Fibroblast of lung (primary cell): ENCODE measurements around the gene CX3CL1. TPM values are rescaled to one million over a fixed set of nuclear protein-coding genes. Genes with fewer than 3 reads are reported as not detected.

Experiments used
- DNase-seq, 2 donors: peaks; one replicate each; pipeline versions ENCODE4 v3.0.0 to v3.0.0-alpha.2; 2010; ENCODE audit warnings: low read depth in 2 of 2
- H2AFZ ChIP-seq: 2 replicates; pipeline ENCODE4 v1.5.1; 2012; ENCODE audit warnings: low read length, control low read depth, inconsistent platforms
- H3K27ac ChIP-seq: 2 replicates; pipeline ENCODE4 v1.5.1; 2011; ENCODE audit warnings: low read length, control low read depth; ENCODE audit not compliant: insufficient read depth
- H3K27me3 ChIP-seq: 2 replicates; pipeline ENCODE4 v1.5.1; 2011; ENCODE audit warnings: mild to moderate bottlenecking, low read length; ENCODE audit not compliant: control insufficient read depth, insufficient read depth
- H3K36me3 ChIP-seq: 2 replicates; pipeline ENCODE4 v1.5.1; 2011; ENCODE audit warnings: low read length; ENCODE audit not compliant: control insufficient read depth, insufficient read depth
- H3K4me1 ChIP-seq: 2 replicates; pipeline ENCODE4 v1.5.1; 2011; ENCODE audit warnings: low read length; ENCODE audit not compliant: control insufficient read depth, insufficient read depth; ENCODE audit errors: extremely low read depth
- H3K4me2 ChIP-seq: 2 replicates; pipeline ENCODE4 v1.5.1; 2011; ENCODE audit warnings: low read length, control low read depth; ENCODE audit not compliant: insufficient read depth; ENCODE audit errors: extremely low read depth
- H3K4me3 ChIP-seq, 4 experiments: fragments of 200-600 bp in 1 of 4; sonication (generic) in 1 of 4; replicated peaks in 1 of 4; 2 replicates each; pipeline ENCODE4 v1.5.1; 2011 to 2016; ENCODE audit warnings: low read length in 4 of 4, low read depth in 3 of 4, mild to moderate bottlenecking in 3 of 4, control low read depth in 2 of 4, inconsistent platforms in 1 of 4, mixed read lengths in 1 of 4; ENCODE audit not compliant: insufficient read depth in 1 of 4; ENCODE audit errors: control extremely low read depth in 1 of 4
- H3K79me2 ChIP-seq: 2 replicates; pipeline ENCODE4 v1.5.1; 2012; ENCODE audit warnings: mild to moderate bottlenecking, low read length, inconsistent platforms; ENCODE audit not compliant: control insufficient read depth, insufficient read depth
- H3K9ac ChIP-seq: 2 replicates; pipeline ENCODE4 v1.5.1; 2011; ENCODE audit warnings: mild to moderate bottlenecking, low read length, control low read depth; ENCODE audit not compliant: insufficient read depth
- H3K9me3 ChIP-seq: 2 replicates; pipeline ENCODE4 v1.5.1; 2012; ENCODE audit warnings: low read depth, low read length; ENCODE audit not compliant: control insufficient read depth, insufficient read depth
- H4K20me1 ChIP-seq: 2 replicates; pipeline ENCODE4 v1.5.1; 2011; ENCODE audit warnings: low read length; ENCODE audit not compliant: control insufficient read depth, insufficient read depth; ENCODE audit errors: extremely low read depth
- CTCF ChIP-seq, 2 donors: IDR thresholded peaks in 1 of 2; conservative IDR thresholded peaks in 1 of 2; 1 replicate in 1 of 2; 2 replicates in 1 of 2; pipeline ENCODE4 v1.5.1; 2011 to 2012; ENCODE audit warnings: low read length in 2 of 2, control low read depth in 1 of 2, inconsistent platforms in 1 of 2, low read depth in 1 of 2, mild to moderate bottlenecking in 1 of 2
- EZH2 ChIP-seq: IDR thresholded peaks from 2 replicates; pipeline ENCODE4 v1.5.1; 2012; ENCODE audit warnings: low read length, control low read depth, mild to moderate bottlenecking; ENCODE audit errors: missing control alignments
- polyA plus RNA-seq, 2 donors: library from polyadenylated mRNA; depleted of rRNA in 1 of 2; stranded (reverse) in 1 of 2; unstranded in 1 of 2; fragments of >200 nt; gene quantifications; 2 replicates each; pipeline ENCODE4 v1.2.1, GENCODE V29; 2011 to 2012; ENCODE audit warnings: missing spikeins in 1 of 2
- total RNA-seq: library from RNA; depleted of rRNA; stranded (reverse); fragments of >200 nt; gene quantifications from 2 replicates; pipeline ENCODE4 v1.2.1, GENCODE V29; 2014

CX3CL1 gene
- total and polyA plus RNA-seq, 2 donors (not counting 1 experiment from before 2014, with no cell fraction given): not detected

DNA sequence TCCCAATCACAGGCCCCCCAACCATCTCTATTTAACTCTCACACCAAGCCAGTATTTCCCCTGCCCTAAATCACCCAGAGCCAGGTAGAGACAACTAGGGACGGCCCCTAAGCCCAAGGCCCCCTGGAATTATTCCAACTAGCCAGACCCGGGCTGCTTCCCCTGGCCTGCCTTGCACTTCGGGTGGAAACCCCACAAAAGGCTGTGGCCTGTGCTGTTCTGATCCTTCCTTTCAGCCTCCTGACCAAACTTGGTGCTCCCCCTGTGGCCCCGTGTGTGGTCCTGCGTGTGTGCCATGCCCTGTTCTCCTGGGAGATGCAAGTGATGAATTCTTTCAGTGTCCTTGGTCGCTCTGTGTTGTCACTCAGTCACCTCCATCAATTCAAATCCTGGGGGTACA lies 47.2 kb downstream of the CX3CL1 start:
- peaks cover 10% of the 10 kb centered on the region for H3K4me1 ChIP-seq
- no peak overlapping the region for H3K9ac ChIP-seq
- H3K4me2 ChIP-seq: no peak overlapping the region
- no peak overlapping the region for H3K27ac ChIP-seq
- no peaks in the 10 kb centered on the region for H3K9me3 ChIP-seq
- no peak for TF ChIP-seq EZH2
- TF ChIP-seq CTCF (conservative IDR thresholded peaks at IDR 0.05 in 1 of 2, IDR thresholded peaks at IDR 0.05 in 1 of 2; ENCODE audit: low read depth in 1 of 2, low read length in 2 of 2): no peak
- H4K20me1 ChIP-seq: no peaks in the 10 kb centered on the region
- DNase-seq: no peak
- H2AFZ ChIP-seq: no peak overlapping the region
- H3K36me3 ChIP-seq: no peaks in the 10 kb centered on the region
- H3K27me3 ChIP-seq: no peaks in the 10 kb centered on the region
- no peaks in the 10 kb centered on the region for H3K79me2 ChIP-seq
- H3K4me3 ChIP-seq: no peak overlapping the region

DNA sequence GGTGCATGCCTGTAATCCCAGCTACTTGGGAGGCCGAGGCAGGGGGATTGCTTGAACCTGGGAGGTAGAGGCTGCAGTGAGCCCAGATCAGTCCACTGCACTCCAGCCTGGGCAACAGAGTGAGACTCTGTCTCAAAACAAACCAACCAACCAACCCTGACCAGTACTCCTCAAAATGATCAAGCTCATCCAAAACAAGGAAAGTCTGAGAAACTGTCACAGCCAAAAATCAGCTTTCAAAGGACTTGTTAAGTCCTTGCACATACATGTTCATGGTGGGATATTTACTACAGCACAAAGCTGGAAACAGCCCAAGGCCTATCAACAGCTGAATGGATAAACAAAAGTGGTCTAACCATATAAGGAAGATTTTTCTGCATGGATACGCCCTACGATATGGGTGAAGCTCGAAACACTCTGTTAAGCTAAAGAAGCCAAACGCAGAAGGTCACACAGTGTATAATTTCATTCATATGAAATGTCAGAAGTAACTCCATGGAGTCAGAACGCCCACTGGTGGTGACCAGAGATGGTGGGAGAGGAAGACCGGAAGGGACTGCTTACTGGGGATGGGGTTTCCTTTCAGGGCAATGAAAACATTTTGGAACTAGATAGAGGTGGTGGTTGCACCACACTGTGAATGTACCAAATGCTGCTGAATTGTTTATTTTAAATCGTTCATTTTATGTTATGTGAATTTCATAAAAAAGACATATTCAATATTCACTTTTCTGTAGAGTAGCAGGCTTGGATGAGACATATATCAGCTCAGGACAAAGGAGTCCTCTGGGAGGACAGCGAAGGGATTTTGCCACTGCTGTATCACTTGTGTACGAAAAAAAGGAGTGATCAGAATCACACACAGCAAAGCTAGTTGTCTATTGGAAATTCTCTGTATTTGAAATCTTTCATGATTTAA lies 50.0 kb downstream of the CX3CL1 start:
- DNase-seq: peak; percentile 47 to 85
- Histone ChIP-seq H3K4me3 (no peak overlapping the region), H3K9me3 (no peaks in the 10 kb centered on the region), H3K4me1 (peaks cover 10% of the 10 kb centered on the region), H3K9ac (no peak overlapping the region), H3K79me2 (no peaks in the 10 kb centered on the region), H2AFZ (peak overlapping the region; percentile 5), H3K36me3 (no peaks in the 10 kb centered on the region), H3K27ac (no peak overlapping the region), H3K4me2 (peak overlapping the region; percentile 13), H4K20me1 (no peaks in the 10 kb centered on the region), H3K27me3 (no peaks in the 10 kb centered on the region)
- TF ChIP-seq EZH2: no peak
- peak; percentile 89 to 93 for TF ChIP-seq CTCF (conservative IDR thresholded peaks at IDR 0.05 in 1 of 2, IDR thresholded peaks at IDR 0.05 in 1 of 2; ENCODE audit: low read depth in 1 of 2, low read length in 2 of 2)

GRCh38 chr16:57423152-57423551 lies 50.9 kb downstream of the CX3CL1 start:
- H4K20me1 ChIP-seq: no peaks in the 10 kb centered on the region
- peaks cover 7% of the 10 kb centered on the region for H3K4me1 ChIP-seq
- DNase-seq: no peak
- H2AFZ ChIP-seq: no peak overlapping the region
- no peaks in the 10 kb centered on the region for H3K9me3 ChIP-seq
- H3K27me3 ChIP-seq: no peaks in the 10 kb centered on the region
- no peaks in the 10 kb centered on the region for H3K79me2 ChIP-seq
- no peak for TF ChIP-seq EZH2
- H3K4me3 ChIP-seq: no peak overlapping the region
- no peak overlapping the region for H3K27ac ChIP-seq
- H3K36me3 ChIP-seq: no peaks in the 10 kb centered on the region
- no peak overlapping the region for H3K9ac ChIP-seq
- no peak overlapping the region for H3K4me2 ChIP-seq
